ENCODE data around the gene MYO5B.

GRCh38 chr18:49976795-49977560 is 218.0 kb downstream of the MYO5B start:
- TF ChIP-seq EZH2 (IDR thresholded peaks at IDR 0.05) (no peak), CTCF (IDR thresholded peaks at IDR 0.05) (no peak), EZH2phosphoT487 (IDR thresholded peaks at IDR 0.05) (no peak)
